ENCODE data around the gene IFT27. TPM values are rescaled to one million over a fixed set of nuclear protein-coding genes. Genes with fewer than 3 reads are reported as not detected.

The IFT27 gene
- total RNA-seq, 1 experiment from 2014 or later, result 14.8 TPM

DNA sequence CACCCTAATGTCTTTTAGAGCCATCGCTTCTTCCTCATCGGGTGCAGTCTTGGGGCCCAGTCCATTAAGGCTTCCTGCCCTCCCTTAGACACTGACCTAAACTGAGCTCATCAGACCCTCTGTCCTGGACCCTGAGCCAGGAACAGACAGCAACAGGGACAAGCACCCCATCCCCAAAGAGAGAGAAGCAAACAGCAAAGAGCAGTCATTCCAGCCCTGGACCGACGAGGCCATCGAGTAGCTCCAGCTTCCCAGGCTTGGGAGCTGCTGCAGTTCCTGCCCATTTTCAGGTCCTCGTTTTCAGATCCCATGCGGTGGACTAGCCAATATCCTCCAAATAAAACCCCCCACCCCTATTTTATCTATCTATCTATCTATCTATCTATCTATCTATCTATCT is 46.6 kb downstream of the IFT27 start:
- no peak for DNase-seq (ENCODE audit: extremely low read depth, low read depth)

DNA sequence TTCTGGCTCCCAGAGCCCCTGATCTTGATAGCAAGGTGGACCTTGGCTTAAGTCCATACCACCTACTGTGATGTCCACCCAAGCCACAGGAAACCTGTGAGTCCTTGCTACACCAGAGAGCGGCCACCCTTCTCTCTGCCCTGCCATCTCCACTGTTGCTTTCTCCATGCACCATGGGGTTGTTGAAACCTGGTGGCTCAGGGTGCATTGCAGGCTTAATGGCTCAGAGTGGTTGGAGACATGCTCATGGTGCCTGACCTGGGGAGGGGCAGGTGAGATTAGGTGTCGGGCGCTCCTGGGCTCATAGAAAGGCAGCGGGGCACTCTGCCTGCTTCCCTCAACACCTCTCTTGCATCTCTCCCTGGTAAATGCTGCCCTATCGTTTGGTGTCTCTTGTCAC is 47.4 kb downstream of the IFT27 start:
- DNase-seq (ENCODE audit: extremely low read depth, low read depth), result no peak

DNA sequence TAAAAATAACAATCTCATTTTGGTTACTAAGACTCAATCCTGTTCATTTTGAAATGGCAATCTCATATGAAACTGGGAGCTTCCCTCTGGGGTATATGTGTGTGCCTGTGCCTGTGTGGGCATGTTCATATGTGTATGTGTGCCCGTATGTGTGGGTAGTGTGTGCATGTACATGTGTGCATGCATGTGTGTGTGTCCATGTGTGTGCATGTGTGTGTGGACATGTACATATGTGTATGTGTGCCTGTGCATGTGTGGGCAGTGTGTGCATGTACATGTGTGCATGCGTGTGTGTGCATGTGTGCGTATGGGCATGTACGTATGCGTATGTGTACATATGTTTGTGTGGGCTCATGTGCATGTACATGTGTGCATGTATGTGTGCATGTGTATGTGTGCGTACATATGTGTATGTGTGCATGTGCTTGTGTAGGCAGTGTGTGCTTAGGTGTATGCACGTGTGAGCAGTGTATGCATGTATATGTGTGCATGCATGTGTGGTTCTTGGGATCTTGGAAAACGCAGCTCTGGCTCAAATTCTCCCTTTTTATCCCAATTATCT is 47.9 kb downstream of the IFT27 start:
- no peak for DNase-seq (ENCODE audit: extremely low read depth, low read depth)

DNA sequence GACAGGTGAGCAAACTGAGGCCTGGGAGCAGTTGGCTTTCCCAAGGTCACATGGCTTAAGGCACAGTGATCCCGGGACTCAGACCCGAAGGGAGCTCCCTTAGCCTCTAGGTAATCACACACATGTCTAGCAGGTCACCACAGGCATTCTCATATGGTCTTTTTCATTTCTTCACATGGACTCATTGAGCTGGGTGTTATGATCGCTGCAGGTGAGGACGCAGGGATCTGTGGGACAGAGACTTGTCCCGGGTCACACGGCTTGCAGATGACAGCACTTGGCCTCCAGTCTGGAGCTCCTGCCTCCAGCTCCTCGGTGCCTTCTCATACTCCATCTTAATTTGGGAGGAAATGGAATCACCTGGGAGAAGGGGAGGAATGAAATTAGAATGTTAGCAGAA is 48.8 kb downstream of the IFT27 start:
- no peak for DNase-seq (ENCODE audit: extremely low read depth, low read depth)

DNA sequence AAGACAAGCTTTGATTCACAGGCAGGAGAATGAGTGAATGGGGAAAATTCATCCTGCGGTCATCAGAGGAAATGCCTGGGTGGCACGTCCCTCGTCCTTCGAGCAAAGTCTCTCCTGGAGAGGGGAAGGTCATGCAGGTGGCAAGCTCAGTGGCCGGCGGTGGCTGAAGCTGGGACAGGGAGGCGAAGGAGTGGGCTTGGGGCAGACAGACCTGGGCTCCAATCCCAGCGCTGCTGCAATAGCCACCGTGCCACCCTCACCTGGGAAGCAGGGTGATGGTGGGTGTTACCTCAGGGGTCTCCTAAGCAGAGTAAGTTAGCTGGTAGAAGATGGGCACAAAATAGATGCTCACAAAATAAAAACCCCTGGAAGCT is 49.9 kb downstream of the IFT27 start:
- no peak for DNase-seq (ENCODE audit: extremely low read depth, low read depth)

DNA sequence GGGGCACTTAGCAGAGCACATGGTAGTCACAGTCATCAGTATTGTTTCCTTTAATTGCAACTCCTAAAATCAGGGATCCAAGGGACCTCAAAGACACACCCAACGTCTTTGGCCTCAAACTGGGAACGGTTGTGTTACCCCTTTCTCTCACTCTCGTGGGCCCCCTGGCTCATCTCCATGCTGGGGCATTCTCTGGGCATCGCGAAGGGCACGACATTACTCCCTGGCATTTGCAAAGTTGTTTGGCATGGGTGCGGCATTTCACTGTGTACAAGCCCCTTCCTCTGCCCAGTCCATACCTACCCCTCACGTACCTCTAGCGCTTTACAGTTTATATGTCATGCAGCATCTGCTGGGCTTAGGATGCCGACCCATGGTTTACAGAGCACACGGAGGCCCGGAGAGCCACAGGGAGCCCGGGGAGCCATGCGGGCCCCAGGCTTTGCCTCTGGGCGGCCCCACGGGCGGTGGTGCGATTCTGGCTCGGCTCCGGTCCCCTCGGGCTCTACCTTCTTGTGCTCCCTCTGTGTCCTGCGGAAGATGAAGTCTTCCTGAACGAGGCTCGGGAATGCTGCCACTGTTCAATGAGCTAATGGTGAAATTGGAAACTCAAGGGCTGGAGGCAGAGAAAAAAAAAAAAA is 50.4 kb downstream of the IFT27 start:
- no peak for DNase-seq (ENCODE audit: extremely low read depth, low read depth)

DNA sequence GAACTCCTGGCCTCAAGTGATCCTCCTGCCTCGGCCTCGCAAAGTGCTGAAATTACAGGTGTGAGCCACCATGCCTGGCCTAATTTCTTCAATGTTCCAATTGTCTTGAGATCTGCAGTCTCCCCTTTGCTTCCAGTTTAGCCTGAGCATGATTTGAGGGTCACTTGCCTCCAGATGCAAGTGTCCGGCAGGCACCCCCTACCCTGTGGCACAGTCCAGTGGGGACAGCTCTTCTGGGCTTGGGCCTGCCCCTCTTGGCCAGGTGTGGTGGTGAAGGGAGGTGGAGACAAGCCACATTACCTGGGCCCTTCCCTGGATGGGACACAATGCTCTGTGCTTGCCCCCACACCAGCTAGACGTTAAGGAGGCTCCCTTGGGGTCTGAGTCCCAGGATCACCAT is 51.1 kb downstream of the IFT27 start:
- DNase-seq (ENCODE audit: extremely low read depth, low read depth), result no peak

DNA sequence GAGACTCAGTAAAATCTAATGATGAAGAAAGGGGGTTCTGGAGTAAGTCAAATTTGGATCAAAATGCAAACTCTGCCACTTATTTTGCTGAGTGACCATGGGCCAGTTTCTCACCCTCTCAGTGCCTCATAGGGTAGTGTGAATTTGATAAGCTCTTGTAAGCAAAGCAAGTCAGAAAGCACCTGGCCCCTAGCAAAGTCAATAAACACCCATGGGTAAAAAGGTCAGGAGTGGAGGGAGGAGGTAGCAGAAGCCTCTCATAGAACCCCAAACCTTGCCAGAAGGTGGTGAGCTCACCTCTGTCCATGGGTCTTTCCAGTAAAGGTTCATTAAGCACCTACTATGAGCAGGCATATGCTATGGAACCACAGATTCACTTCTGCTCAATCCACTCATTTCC is 53.9 kb downstream of the IFT27 start:
- DNase-seq (ENCODE audit: extremely low read depth, low read depth), result no peak

DNA sequence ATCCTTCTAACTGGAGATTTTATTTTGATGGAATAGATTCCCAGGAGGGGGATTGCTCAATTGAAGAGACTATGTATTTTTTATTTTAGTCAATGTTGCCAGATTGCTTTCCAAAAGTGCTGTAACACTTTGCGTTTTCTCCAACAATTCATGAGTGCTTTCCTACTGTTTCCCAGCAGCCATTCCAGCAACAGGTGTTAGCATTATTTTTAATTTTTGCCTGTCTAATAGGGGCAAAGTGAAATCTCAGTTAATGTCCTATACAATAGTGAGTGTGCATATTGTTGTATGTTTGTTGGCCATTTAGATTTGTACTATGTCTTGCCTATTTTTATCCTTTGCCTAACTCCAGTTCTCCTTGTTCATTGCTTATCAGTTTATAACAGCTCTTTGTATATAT is 60.3 kb downstream of the IFT27 start:
- DNase-seq (ENCODE audit: extremely low read depth, low read depth), result no peak

DNA sequence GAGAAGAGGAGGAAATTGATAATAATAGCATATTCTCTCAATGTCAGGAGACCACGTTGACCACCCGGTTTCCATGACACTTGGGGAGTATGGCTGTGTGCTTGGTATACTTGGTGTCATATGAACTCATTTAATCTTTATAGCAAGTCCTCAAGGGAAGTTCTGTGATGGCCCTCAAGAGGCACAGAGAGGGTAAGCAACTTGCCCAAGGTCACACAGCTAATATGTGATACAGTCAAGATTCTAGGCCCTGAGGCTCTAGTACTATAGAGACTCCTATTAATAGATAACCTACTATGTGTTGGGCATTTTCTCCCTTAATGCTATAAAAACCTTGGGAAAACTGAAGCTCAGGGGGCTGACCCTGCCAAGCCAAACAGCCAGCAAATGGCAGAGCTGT is 61.8 kb downstream of the IFT27 start:
- no peak for DNase-seq (ENCODE audit: extremely low read depth, low read depth)

DNA sequence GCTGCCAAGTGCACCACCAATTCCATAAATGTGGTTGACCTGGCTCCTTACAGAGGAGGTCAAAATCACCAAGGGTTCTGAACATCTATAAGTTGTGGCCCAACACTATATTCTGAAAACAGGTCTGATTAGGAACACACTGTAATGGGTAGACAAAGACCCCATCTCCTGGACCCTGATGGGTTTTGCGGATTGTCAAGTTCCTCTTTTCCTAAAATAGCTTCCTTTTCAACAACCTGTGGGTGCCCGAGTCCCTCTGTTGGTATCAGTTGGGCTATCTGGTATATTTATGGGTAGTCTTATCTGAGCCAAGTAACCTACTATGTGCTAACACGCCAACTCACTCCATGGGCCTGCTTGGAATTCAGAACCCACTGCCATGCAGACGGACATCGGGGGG is 62.5 kb downstream of the IFT27 start:
- DNase-seq (ENCODE audit: extremely low read depth, low read depth), result no peak

Other genes with a start within 250 kb of the IFT27 start
- gene EIF3D, start 247.0 kb downstream of the IFT27 start, total RNA-seq (2014; rRNA removed; shearing (Covaris generic)), result 407 and 440 TPM in 2 replicates
- gene CACNG2, start 72.4 kb downstream of the IFT27 start, total RNA-seq (2014; rRNA removed; shearing (Covaris generic)), result not detected in 2 replicates
- not detected in 2 replicates for gene PVALB, start 40.9 kb upstream of the IFT27 start, total RNA-seq (2014; rRNA removed; shearing (Covaris generic))
- gene NCF4, start 84.9 kb upstream of the IFT27 start, total RNA-seq (2014; rRNA removed; shearing (Covaris generic)), result not detected in 2 replicates
- gene CSF2RB, start 137.5 kb upstream of the IFT27 start, total RNA-seq (2014; rRNA removed; shearing (Covaris generic)), result not detected in 2 replicates
- gene TST, start 243.3 kb upstream of the IFT27 start, total RNA-seq (2014; rRNA removed; shearing (Covaris generic)), result 11.5 and 13.8 TPM in 2 replicates
- gene MPST, start 243.6 kb upstream of the IFT27 start, total RNA-seq (2014; rRNA removed; shearing (Covaris generic)), result 41.9 and 49.9 TPM in 2 replicates